Measurements from ENCODE around the gene SGPP1. TPM values are rescaled to one million over a fixed set of nuclear protein-coding genes. Genes with fewer than 3 reads are reported as not detected.
"Not testable (repeated sequence)": the region's sequence is repeated elsewhere in the genome, so short reads cannot be mapped to it uniquely, and the experiment has no call there.

Gene SGPP1
- total RNA-seq, 1 experiment from 2014 or later = 45.3 TPM

DNA sequence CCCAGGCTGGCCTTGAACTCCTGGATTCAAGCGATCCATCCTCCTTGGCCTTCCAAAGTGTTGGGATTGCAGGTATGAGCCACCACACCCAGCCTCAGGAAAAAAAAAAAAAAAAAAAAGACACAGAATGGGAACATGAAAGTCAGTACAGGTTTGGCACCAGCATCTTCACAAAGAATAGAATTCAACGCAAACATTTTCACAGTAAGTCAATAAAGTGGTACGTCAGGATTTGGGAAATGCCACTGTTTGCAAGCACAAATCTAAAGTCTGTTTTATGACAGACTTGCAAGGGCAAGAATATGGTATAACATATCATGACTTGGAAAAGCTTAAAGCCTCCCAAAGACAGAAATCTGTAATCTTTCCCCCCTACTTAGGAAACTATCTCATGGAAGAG, 51.2 kb downstream of the SGPP1 start:
- DNase-seq (ENCODE audit: extremely low read depth, low read depth) = no peak

DNA sequence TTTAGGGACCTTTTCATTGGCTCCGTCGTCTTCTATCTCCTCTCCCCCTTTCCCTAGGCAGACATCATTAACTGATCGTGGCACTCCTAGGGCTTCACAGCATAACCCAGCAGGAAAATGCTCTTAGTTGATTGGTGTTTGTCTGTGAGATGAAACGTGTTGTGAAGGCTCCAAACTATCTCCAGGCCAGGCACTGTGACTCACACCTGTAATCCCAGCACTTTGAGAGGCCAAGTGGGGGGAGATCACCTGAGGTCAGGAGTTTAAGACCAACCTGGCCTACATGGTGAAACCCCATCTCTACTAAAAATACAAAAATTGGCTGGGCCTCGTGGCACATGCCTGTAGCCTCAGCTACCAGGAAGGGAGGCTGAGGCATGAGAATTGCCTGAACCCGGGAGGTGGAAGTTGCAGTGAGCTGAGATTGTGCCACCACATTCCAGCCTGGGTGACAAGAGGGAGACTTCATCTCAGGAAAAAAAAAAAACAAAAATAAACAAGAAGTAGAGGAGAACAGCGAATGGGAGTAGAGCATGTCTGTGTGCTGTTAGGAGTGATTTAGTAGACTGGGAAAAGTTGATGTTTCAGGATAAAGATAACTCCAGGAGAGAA, 53.9 kb downstream of the SGPP1 start:
- no peak for DNase-seq (ENCODE audit: extremely low read depth, low read depth)

DNA sequence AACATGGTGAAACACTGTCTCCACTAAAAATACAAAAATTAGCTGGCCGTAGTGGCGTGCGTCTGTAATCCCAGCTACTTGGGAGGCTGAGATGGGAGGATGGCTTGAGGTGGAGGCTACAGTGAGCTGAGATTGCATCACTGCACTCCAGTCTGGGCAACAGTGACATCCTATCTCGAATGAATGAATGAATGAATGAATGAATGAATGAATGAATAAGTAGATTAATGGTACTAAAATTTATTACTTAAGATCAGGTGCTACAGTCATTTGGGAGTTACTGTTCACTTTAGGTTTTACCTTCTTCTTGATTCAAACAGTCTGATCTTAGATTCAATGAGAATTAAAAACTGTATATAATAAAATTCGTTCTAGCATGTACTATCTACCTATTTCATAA, 54.6 kb downstream of the SGPP1 start:
- DNase-seq (ENCODE audit: extremely low read depth, low read depth) = no peak

DNA sequence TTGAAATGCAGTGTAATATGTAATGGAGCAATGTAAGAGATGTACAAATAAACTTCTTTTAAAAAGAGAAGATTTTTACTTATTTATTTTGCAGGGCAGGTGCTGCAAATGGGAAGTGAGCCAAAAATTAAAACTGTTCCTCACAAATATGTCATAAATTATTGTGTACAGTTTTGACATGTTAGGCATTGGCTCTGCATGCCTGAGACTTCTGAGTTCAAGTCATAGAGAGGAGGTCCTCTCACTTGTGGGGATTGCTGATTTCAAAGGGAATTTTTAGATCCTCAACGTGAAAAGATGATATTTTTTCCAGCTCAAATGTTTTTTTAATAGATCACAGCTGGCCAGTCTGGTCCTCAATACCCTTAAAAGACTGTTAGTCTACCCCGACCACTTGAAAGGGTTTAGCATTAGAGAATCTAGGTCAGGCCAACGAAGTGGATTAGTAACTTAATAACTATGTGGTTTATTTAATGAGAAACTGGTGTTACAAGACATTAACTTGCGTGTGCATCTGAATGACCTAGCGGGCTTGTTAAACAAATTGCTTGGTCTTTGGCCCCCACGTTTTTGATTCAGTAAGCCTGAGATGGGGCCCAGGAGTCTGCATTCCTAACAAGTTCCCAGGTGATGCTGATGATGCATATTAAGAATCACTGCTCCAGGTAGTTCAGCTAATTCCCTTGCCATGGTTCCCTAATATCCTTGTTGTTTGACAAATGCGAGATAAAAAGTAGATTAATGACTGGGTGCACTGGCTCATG, 55.3 kb downstream of the SGPP1 start:
- DNase-seq (ENCODE audit: extremely low read depth, low read depth) = no peak

DNA sequence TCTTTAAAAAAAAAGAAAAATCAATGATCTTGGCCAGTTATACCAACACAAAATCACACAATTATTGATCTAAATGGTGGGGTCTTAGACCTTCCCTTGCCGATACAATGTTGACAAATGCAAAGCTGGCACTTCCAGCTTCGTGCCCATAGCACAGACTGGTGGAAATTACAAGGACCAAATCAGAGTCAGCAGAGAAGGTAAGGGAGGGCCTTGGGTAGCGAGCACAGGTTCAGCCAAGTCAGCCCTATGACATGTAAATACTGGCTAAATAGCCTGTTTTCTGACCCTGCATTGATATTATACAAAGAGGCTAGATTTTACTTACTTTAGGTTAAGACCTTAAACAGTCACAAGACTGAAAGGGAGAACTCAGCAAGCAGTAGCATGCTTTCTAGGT, 55.9 kb downstream of the SGPP1 start:
- DNase-seq (ENCODE audit: extremely low read depth, low read depth) = no peak

DNA sequence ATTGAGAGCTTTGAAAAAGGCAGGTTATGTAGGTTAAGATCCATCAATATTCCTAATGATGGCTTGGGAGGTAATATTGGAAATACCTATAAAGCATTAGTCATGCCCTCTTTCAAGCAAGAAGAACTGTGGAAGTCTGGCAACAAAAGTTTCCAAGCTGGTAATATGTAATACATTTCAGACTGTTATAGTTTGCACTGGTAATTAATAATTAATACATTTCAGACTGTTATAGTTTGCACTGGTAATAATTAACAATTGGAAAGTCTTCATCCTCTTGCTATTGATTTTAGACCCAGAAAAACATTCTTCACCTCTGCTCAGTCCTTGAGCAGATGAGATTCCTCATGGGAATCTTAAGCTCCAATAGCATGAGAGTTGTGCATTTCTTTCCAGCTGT, 57.2 kb downstream of the SGPP1 start:
- DNase-seq (ENCODE audit: extremely low read depth, low read depth) = no peak

DNA sequence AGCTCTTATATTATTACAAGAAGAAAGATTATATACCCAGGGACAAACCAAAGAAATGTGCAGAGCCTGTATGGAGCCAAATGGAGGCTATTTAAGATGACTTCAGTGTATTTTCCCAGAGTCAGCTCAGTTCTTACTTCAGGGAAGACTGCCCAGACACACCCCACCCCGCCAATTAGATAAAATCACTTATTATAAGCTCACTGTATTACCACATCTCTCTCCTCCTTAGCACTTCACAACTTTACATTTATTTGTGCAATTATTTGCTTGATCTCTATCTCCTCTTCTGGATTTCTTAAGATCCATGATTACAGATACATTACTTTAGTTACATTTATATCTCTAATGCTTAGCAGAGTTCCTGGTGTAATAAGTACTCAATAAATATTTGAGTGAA, 61.5 kb downstream of the SGPP1 start:
- no peak for DNase-seq (ENCODE audit: extremely low read depth, low read depth)

DNA sequence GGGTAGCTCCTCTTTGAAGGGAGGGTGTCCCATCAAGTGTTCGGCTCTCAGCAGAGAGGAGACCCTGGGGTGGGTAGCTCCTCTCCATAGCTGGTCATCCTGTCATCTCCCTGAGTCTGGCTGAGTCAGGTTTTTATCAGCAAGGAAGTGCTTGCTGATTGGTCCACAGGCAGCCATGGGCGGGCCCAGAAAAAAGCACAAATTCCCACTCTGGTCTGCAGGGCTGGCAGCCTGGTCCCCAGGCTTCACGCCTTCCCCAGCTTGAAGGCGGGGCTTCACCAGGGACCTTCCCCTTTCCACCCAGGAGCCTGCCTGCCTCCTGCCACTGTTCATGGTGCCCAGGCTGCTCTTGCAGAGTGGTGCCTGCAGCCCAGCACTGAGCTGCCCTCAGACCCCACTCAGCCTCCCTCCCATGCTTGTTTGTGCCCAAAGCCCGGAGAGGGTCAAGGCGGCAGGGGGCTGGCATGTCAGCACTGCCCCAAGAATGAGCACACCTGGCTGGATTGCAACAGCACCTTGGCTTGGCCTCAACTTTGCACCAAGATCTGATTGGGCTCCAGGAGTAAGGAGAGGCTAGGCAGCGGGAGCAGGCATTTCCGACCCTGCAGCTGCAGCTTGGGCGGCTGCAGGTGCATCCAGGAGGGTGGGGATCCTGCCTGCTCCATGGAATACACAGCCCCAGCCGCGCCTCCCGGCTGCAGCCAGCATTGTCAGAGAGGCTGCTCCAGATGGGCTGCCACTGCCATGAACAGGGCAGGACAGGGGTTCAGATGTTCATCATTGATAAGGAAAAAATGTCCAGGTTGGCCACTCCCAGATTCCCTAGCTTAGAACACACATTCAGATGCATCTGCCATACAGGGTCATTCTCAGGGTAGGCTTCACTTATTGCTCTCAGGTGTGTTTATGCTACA, 64.2 kb downstream of the SGPP1 start:
- no peak for DNase-seq (ENCODE audit: extremely low read depth, low read depth)

DNA sequence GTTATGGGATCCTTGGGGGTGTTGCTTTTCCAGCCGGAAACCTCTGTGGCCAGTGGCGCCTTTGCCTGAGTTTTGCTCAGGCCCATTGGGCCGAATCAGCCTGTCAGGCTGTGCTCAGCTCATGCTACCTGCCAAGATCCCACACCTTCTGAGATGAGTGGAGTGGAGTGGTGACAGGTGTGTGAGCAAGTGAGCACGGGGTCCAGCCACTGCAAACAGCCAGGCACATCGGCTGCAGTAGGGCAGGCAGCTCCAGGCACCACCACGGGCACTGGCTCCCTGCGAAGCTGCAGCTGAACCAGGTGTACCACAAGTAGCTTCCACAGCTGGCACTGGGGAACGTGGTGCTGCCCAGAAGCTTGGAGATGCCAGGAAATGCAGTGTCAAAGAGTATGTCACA, 65.1 kb downstream of the SGPP1 start:
- no peak for DNase-seq (ENCODE audit: extremely low read depth, low read depth)

DNA sequence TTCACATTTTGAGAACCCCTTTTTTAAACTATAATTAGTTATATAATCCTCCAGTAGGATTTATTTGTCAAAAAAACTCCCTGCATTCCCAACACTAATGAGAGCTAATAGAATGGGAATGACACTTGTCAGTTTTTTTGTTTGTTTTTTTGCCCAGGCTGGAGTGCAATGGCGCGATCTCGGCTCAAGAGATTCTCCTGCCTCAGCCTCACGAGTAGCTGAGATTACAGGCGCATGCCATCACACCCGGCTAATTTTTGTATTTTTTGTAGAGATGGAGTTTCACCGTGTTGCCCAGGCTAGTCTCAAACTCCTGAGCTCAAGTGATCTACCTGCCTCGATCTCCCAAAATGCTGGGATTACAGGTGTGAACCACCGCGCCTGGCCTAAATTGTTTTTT, 66.0 kb downstream of the SGPP1 start:
- not testable (repeated sequence) for DNase-seq (ENCODE audit: extremely low read depth, low read depth)

DNA sequence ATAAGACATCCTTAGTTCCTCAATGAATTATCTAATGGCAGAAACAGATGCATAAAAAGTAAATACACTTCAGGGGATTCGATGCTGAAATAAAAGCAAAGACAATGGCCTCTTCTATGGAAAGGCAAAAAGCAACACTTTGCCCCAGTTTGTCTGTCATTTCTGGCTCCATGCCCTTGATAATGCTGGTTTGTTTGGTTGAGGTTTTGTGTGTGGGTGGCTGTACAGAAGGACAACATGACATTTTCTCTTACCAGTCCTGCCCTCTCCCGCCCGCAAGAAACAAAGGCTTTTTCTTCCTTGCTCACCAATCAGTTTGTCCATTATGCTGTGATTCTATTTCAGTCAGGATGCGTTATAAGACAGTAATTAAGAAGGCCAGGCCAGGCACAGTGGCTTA, 68.1 kb downstream of the SGPP1 start:
- no peak for DNase-seq (ENCODE audit: extremely low read depth, low read depth)

DNA sequence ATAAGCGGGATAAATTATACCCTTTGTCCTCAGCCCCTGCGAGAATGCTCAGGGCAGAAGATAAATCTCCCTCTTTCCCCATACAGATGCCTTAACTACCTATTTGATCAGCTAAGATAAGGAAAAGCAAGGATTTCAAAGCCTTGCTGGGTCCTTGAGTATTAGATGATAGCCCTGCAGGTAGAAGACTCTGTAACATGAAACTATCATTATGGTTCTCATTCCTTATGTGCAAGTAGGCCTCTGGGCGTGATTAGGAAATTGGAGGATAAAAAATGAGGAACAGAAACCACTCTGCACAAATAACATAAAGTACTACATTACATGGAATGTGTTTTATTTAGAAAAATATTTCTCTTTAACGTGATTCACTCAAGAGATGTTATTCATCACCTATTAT, 71.7 kb downstream of the SGPP1 start:
- DNase-seq (ENCODE audit: extremely low read depth, low read depth) = no peak

DNA sequence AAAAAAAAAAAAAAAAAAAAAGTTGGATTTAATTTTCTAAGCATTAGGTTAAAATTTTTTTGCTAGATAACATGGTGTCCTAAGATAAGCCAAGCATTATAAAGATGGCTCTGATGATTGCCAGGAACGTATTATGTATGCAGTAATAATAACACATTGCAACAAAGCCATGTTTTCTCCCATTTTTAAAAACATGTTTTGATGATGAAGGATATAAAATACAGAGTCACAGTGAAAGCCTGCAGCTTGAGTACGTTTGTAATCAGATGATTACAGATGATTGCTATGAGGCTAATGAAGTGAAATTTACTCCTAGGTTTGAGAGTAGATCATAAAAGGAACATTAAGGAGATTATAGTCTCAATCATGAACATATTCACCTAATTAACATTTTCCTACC, 72.9 kb downstream of the SGPP1 start:
- no peak for DNase-seq (ENCODE audit: extremely low read depth, low read depth)

DNA sequence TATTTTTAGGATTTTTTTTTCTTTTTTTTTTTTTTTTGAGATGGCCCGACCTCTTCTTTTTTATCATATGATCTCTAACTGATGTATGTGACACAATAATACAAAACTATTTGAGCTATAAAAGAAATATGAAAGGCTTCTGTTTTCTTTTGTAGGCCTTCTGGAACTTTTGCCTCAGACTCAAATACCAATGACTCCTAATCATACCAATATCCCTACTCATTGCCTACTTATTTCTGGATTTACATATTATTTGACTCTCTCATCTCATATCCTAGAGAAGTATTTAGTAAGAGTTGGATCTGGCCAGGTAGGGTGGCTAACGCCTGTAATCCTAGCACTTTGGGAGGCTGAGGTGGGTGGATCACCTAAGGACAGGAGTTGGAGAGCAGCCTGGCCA, 73.5 kb downstream of the SGPP1 start:
- no peak for DNase-seq (ENCODE audit: extremely low read depth, low read depth)

DNA sequence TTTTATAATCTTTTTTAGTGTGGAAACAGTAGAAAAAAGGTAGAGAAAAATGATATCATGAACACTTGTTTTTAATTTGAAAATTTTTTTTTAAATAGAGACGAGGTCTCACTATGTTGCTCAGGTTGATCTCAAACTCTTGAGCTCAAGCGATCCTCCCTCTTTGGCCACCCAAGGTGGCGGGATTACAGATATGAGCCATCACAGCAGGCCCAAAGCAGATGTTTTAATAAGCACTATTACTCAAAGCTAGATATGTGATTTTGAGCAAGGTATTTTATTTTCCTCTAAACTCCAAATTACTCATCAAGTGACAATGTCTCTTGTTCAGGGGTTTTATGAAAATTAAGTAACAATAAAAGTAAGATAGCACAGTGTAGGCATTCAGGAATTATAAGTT, 75.5 kb downstream of the SGPP1 start:
- no peak for DNase-seq (ENCODE audit: extremely low read depth, low read depth)

DNA sequence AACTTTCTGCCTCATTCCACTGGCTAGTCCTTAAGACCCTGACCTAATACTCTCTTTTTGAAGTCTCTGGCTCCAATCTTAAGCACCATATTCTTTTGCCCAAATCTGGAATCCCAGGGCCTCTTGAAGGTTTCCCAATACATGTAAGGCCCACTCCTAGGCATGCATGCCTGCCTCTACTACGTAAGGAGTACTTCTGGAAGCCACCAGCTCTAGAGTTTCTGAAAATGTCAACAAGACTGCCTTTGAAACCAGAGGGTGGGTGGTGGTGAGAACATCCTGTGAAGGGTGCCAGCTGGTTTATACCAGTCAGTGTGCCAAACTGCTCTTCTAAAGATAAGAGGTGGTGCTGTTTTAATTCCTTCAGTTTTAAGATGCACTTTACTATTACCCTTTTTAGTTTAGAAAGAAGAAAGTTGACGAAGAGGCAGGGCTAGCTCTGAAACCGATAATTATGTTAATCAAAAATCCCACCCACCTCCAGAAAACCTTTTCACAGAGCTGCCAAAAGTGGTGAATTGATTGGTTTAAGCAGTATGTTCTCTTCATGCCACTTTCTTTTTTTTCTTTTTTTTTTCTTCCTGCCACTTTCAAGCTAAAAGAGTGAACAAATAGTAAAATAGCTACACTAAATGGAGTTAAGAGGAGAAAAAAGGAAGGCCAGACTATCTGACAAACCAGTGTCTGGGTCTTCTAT, 77.5 kb downstream of the SGPP1 start:
- no peak for DNase-seq (ENCODE audit: extremely low read depth, low read depth)

DNA sequence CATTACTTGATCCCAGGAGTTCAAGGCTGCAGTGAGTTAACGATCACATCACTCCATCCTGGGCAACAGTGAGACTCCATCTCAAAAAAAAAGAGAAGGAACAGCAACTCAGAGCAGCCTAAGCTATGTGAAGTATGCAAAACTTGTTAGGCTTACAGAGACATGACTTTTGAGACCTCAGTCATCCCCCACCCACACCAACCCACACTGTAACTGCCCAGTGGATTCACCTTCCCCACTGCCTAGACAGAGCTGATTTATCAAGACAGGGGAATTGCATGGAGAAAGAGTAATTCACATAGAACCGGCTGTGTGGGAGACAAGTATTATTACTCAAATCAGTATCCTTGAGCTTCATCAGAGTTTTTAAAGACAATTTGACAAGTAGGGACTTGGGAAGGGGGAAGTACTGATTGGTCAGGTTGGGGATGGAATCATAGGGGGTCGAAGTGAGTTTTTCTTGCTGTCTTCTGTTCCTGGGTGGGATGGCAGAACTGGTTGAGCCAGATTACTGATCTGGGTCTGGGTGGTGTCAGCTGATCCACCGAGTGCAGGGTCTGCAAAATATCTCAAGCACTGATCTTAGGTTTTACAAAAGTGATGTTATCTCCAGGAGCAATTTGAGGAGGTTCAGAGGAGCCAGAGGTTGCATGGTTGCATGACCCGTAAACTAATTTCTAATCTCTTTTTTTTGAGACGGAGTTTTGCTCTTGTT, 80.0 kb downstream of the SGPP1 start:
- DNase-seq (ENCODE audit: extremely low read depth, low read depth) = no peak

DNA sequence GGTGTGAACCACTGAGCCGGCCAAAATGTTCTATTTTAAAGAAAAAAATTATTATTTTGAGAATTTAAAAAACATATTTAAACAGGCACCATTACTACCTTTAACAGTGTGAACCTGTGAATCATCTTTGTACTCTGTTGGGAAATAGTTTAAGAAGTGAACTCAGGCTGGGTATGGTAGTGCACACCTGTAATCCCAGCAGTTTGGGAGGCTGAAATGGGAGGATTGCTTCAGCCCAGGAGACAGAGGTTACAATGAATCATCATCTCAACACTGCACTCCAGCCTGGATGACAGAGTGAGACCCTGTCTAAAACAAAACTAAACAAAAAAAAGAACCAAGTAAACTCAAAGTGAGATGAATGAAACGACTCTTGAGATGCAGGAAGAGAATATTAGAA, 83.1 kb downstream of the SGPP1 start:
- no peak for DNase-seq (ENCODE audit: extremely low read depth, low read depth)

DNA sequence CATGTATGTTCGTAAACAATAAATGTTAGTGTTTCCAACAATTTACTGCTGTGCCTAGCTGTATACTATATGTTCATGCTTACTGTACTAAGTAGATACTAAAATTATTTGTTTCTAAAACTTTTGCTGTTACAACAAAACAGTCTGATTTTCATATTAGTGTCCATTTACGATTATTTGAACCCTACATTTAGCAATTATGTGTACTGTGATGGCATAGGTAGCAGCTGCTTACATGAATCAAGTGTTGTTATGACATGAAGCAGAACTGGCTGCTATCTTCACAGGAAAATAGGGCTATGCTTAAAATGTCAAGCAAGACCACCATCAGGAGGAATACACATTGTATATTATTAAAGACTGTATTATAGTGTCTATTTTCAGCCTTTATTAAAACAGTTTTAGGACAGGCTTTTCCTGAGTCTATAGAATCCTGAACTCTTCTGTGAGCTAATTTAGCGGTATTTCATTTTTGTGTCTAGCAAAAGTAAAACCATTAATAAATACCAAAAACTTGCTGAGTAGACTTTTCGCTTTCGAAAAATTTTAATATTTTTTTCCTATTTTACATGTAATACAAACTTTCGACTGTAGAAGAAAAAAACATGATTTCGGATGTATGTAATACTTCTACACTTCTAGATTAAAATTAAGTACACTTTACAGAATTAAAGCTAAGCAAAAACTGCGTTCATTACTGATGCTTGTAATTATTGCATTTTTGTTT, 85.0 kb downstream of the SGPP1 start:
- DNase-seq (ENCODE audit: extremely low read depth, low read depth) = no peak

DNA sequence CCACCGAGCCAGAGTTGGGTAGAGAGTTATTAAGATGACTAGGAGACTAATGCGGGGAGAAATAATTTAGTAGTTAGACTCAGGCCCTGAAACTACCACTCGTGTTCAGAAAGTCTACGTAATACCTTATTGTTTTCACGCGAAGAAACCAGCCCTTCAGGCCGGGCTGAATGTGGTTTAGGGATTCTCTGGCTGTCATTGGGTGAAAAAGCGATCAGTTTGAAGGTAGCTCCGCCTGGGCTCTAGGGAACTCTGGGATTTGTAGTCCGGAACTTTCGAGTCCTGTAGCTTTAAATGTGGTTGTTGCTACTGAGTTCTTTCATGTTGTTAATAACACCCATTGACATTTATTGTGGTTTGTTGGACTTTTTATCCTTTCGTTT, 85.6 kb downstream of the SGPP1 start:
- peak; percentile 95 for DNase-seq (ENCODE audit: extremely low read depth, low read depth)

Measured in NCI-H460 (cell line).